ENCODE measurements around the gene PABPC1L.

- TF ChIP-seq POLR2AphosphoS5 (IDR thresholded peaks at IDR 0.05), result no peak
- no peak for TF ChIP-seq POLR2A (IDR thresholded peaks at IDR 0.05)
Measured at GRCh38 chr20:44869471-44869870, 40.4 kb upstream of the PABPC1L start.
